NOMO-1 treated with DMSO at 0.1 percent for 48 hours (cell line): ENCODE measurements around the gene C11orf86.

Experiments
- DNase-seq: peaks from one replicate; lab custom pipeline; 2025; ENCODE audit not compliant: unreplicated experiment; lab: John Stamatoyannopoulos, UW

C11orf86 gene

GRCh38 chr11:66966351-66966750, 8.8 kb upstream of the C11orf86 start:
- no peak for DNase-seq

DNA sequence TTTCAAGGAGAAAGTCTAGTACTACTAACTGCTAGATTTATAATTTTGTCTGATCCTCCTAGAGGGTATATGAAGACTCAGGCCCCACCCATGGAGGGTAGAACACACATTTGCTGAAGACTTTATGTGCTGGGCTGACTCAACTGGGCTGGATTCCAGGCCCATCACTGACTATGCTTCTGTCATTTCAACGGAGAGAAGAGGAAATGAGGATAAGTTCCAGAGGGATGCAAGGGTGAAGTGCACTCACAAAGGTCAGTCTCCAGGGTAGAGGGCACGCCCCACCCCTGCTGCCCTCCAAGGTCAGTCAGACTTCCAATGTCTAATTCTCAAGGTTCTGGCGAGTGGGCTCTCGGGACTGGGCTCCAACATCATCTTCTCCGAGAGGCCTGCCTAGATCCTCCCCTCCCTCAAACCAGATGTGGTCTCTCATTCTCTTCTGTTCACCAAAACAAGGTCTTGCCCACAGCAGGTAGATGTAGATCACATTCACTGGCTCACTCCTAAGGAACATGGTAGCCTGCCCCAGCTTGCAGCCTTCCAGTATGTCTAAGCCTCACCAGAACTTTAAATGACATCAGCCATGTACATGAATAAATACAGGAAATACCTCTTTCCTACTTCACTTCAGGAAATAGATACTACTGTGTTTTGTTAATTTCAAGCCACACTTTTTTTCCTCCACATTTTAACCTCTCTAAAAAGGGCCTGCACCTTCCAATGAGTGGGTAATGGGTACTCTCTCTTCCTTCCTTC, 7.3 kb upstream of the C11orf86 start:
- no peak for DNase-seq

GRCh38 chr11:66969584-66970225, 5.4 kb upstream of the C11orf86 start:
- DNase-seq: no peak

GRCh38 chr11:66970371-66970806, 4.7 kb upstream of the C11orf86 start:
- DNase-seq: no peak

DNA sequence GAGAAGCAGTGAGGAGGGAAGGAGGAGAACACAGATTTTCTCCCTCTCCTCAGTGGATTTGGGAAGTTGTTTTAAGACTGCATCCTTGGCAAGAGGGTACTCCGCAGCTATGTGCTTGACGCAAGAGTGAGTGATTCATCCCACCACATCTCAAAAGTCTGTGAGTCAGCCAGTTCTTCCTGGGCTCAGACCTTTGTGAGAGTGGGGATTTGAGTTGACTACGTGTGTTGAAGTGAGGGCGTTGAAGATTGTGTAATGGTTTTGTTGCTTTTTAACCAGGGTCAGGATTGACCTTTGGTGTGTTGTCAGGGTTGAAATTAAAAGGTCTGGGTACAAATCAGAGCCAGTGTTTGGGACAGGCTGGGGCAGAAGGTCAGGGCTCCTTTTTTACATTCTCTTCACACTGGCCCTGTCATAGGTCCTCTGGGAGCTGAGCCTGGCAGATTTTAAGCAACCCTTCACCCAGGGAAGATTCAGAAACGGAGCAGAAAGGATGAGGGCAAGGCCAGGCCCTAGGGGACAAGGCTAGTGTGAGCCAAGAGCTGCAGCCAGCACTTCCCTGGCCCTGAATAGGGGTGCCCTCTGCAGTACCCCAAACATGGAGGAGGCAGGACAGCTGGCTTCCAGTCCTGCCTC, 4.2 kb upstream of the C11orf86 start:
- peak; percentile 96 for DNase-seq

DNA sequence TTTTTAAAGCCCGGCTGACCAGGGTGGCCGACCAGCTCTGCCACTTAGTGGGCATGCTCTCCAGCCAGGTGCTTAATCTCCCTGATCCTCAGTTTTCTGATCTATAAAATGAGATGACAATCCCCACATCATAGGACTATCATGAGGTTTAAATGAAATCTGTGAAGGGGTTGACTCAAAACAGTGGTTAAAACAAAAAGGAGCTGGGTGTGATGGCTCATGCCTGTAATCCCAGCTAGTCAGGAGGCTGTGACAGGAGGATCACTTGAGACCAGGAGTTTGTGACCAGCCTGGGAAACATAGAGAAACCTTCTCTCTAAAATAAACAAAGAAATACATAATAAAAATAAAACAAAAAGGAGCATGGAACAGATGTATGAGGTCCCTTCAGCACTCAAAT, 3.6 kb upstream of the C11orf86 start:
- no peak for DNase-seq

- peak; percentile 59 for DNase-seq
Measured at GRCh38 chr11:66973956-66974580, 1.0 kb upstream of the C11orf86 start.

- no peak for DNase-seq
Measured at GRCh38 chr11:66975405-66976027, 412 bp downstream of the C11orf86 start.

DNA sequence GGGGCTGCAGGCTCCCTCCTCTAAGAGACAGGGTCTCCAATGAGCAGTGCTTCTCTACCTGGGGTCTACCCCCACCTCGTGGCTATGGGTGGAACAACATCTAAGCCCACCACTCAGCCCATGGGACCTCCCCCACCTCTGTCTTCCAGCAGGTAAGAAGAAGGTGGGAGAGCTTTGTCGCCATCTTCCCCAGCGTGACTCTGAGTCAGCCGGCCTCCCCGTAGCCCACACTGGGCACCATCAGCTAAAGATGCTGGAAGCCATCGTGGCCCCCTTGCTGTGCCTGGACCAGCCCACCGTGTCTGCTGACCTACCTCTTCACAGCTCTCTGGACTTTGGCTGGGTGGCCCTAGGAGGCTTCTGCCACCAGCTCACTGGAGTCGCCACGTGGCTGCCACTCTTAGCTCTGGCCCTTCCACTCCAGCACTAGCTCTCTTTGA, 944 bp downstream of the C11orf86 start:
- DNase-seq: no peak

DNA sequence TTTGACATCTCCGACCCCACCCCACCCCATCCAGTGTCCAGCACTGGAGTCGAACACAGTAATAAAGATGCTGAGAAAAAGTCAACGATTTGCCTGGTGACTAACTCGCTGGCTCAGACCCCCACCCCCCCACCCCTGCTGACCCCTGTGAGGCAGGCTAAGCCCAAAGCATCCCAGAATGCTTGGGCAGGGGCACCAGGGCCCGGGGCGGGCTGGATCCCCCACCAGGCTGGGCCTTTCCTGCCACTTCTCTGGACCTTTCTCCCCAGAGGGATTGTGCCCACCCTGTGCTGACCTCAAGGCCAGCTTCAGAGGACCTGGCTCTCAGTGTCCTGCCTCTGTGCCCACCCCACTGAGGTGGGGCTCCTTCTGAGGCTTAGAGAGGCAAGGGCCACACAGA, 1.8 kb downstream of the C11orf86 start:
- no peak for DNase-seq

DNA sequence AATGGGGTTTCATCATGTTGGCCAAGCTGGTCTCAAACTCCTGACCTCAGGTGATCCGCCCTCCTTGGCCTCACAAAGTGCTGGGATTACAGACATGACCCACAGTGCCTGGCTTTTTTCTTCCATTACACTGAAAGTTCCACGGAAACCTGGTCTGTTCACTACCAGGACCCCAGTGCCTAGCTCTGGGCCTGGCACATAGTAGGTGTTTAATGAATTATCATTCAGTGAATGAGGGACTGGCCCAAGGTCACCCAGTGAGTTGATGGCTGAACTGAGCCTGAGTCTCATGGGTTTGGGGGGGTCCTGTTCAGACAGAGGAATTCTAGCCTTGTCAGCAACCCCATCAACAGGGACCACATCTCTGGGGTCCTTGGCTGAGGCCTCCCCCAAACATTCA, 3.1 kb downstream of the C11orf86 start:
- no peak for DNase-seq

DNA sequence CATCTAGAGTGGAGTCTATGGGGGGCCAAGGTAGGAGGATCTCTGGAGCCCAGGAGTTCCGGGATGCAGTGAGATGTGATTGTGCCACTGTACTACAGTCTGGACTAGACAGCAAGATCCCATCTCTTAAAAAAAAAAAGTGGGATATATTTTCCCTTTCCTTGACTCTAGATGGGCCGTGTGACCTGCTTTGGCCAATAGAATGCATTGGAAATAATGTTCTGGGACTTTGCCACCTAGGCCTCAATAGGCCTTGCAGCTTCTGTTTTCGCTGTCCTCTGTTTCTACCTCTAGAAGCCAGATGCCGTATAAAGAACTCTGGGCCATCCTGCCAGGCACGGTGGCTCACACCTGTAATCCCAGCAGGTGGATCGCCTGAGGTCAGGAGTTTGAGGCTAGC, 3.6 kb downstream of the C11orf86 start:
- DNase-seq: no peak

- no peak for DNase-seq
Measured at GRCh38 chr11:66979336-66979980, 4.4 kb downstream of the C11orf86 start.

- DNase-seq: peak; percentile 85
Measured at GRCh38 chr11:66981976-66982578, 7.0 kb downstream of the C11orf86 start.

- no peak for DNase-seq
Measured at GRCh38 chr11:66983275-66983924, 8.3 kb downstream of the C11orf86 start.

GRCh38 chr11:66985508-66986177, 10.5 kb downstream of the C11orf86 start:
- DNase-seq: no peak

DNA sequence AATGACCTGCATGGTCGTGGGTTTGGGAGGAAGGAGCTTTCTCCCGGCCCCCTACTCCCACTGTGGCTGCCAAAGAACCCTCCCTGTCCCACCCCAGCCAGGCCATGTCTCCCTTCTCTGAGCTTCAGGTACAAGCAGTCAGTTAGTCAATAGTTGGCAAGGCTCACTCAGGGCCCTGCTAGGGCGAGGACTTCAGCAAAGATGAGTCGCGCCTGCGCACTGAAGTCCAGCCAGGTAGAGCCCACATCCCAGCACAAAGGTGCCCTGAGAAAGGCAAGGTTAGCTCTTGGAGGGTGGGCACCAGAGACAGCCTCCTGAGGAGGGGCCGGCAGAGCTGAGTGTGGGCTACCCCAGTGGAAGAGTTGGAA, 11.1 kb downstream of the C11orf86 start:
- no peak for DNase-seq

- no peak for DNase-seq
Measured at GRCh38 chr11:66987158-66987620, 12.1 kb downstream of the C11orf86 start.

GRCh38 chr11:66987924-66988637, 13.0 kb downstream of the C11orf86 start:
- no peak for DNase-seq
